Measurements from ENCODE around the gene TEX12.
"Not testable (repeated sequence)": the region's sequence is repeated elsewhere in the genome, so short reads cannot be mapped to it uniquely, and the experiment has no call there.

TEX12 gene

GRCh38 chr11:112182867-112183266 lies 15.7 kb downstream of the TEX12 start:
- Histone ChIP-seq H3K9ac (ENCODE audit: low read length) (no peak overlapping the region), H3K9me2 (ENCODE audit: low read depth, low read length) (no peaks in the 10 kb centered on the region), H3K4me3 (ENCODE audit: low read depth, low read length, poor library complexity, severe bottlenecking) (no peak overlapping the region)

DNA sequence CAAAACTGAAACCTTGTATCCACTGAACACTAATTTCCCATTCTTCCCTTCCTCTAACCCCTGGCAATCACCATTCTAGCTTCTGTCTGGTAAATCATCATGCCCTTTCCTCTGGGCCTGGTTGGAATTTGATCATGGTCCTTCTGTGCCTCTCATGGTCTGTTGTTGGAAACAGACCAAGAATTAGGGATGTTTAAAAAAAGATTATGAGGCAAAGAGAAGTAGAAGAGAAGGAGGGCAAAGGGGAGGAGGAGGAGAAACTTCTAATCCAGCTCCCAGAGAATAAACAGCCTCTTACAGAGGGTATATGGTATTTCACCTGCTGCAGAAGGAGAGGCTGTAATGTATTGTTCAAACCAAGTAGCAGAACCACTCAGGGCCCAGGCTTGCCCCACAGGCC lies 18.7 kb downstream of the TEX12 start:
- H3K27me3 ChIP-seq (ENCODE audit: insufficient read depth, low read length), result peaks cover 3% of the 10 kb centered on the region; the same call in 1 of the 2 replicates

More at GRCh38 chr11:112182867-112183266, 15.7 kb downstream of the TEX12 start:
- no peaks in the 10 kb centered on the region for H3F3A ChIP-seq (ENCODE audit: insufficient read depth, low read length)
- H4K20me1 ChIP-seq (ENCODE audit: insufficient read depth, low read length), result no peaks in the 10 kb centered on the region
- no peak overlapping the region for H3K4me2 ChIP-seq (ENCODE audit: low read length)
- no peaks in the 10 kb centered on the region for H3K79me2 ChIP-seq (ENCODE audit: insufficient read depth, low read length)
- H2AFZ ChIP-seq (ENCODE audit: low read length), result no peak overlapping the region
- no peak overlapping the region for H3K27ac ChIP-seq (ENCODE audit: low read depth, low read length, poor library complexity, severe bottlenecking)
- H3K4me1 ChIP-seq (ENCODE audit: insufficient read depth, low read length, severe bottlenecking), result no peaks in the 10 kb centered on the region
- peaks cover 3% of the 10 kb centered on the region; the same call in 1 of the 2 replicates for H3K27me3 ChIP-seq (ENCODE audit: insufficient read depth, low read length)
- no peaks in the 10 kb centered on the region for H3K36me3 ChIP-seq (ENCODE audit: insufficient read depth, low read length)
- no peaks in the 10 kb centered on the region for H3K9me3 ChIP-seq (ENCODE audit: low read length)
- TF ChIP-seq CTCF (IDR thresholded peaks at IDR 0.05; ENCODE audit: low read length) (no peak), EZH2 (IDR thresholded peaks at IDR 0.05; ENCODE audit: borderline replicate concordance, low read length) (no peak)

GRCh38 chr11:112186304-112186703 lies 19.1 kb downstream of the TEX12 start:
- Histone ChIP-seq H3K27ac (ENCODE audit: low read depth, low read length, poor library complexity, severe bottlenecking) (no peak overlapping the region), H3K4me3 (ENCODE audit: low read depth, low read length, poor library complexity, severe bottlenecking) (no peak overlapping the region), H3K9me3 (ENCODE audit: low read length) (no peaks in the 10 kb centered on the region), H2AFZ (ENCODE audit: low read length) (no peak overlapping the region), H3K9me2 (ENCODE audit: low read depth, low read length) (no peaks in the 10 kb centered on the region), H3K4me2 (ENCODE audit: low read length) (no peak overlapping the region), H3K79me2 (ENCODE audit: insufficient read depth, low read length) (no peaks in the 10 kb centered on the region), H3K9ac (ENCODE audit: low read length) (no peak overlapping the region), H3K27me3 (ENCODE audit: insufficient read depth, low read length) (peaks cover 3% of the 10 kb centered on the region; the same call in 1 of the 2 replicates), H3K36me3 (ENCODE audit: insufficient read depth, low read length) (no peaks in the 10 kb centered on the region), H4K20me1 (ENCODE audit: insufficient read depth, low read length) (no peaks in the 10 kb centered on the region), H3K4me1 (ENCODE audit: insufficient read depth, low read length, severe bottlenecking) (no peaks in the 10 kb centered on the region), H3F3A (ENCODE audit: insufficient read depth, low read length) (no peaks in the 10 kb centered on the region)
- TF ChIP-seq CTCF (IDR thresholded peaks at IDR 0.05; ENCODE audit: low read length), result no peak
- no peak for TF ChIP-seq EZH2 (IDR thresholded peaks at IDR 0.05; ENCODE audit: borderline replicate concordance, low read length)

More for the DNA sequence above, 18.7 kb downstream of the TEX12 start:
- no peaks in the 10 kb centered on the region for H4K20me1 ChIP-seq (ENCODE audit: insufficient read depth, low read length)
- H3K9ac ChIP-seq (ENCODE audit: low read length), result no peak overlapping the region
- no peaks in the 10 kb centered on the region for H3K79me2 ChIP-seq (ENCODE audit: insufficient read depth, low read length)
- no peaks in the 10 kb centered on the region for H3K36me3 ChIP-seq (ENCODE audit: insufficient read depth, low read length)
- H3K27ac ChIP-seq (ENCODE audit: low read depth, low read length, poor library complexity, severe bottlenecking), result no peak overlapping the region
- no peak overlapping the region for H3K4me3 ChIP-seq (ENCODE audit: low read depth, low read length, poor library complexity, severe bottlenecking)
- no peak overlapping the region for H2AFZ ChIP-seq (ENCODE audit: low read length)
- no peaks in the 10 kb centered on the region for H3K9me2 ChIP-seq (ENCODE audit: low read depth, low read length)
- no peaks in the 10 kb centered on the region for H3K4me1 ChIP-seq (ENCODE audit: insufficient read depth, low read length, severe bottlenecking)
- no peak for TF ChIP-seq EZH2 (IDR thresholded peaks at IDR 0.05; ENCODE audit: borderline replicate concordance, low read length)
- no peaks in the 10 kb centered on the region for H3F3A ChIP-seq (ENCODE audit: insufficient read depth, low read length)
- H3K9me3 ChIP-seq (ENCODE audit: low read length), result no peaks in the 10 kb centered on the region
- H3K4me2 ChIP-seq (ENCODE audit: low read length), result no peak overlapping the region

- not testable (repeated sequence) for H3K27me3 ChIP-seq (ENCODE audit: insufficient read depth, low read length); H3K27ac ChIP-seq (ENCODE audit: low read depth, low read length, poor library complexity, severe bottlenecking); H3K9ac ChIP-seq (ENCODE audit: low read length); H3F3A ChIP-seq (ENCODE audit: insufficient read depth, low read length); H3K9me2 ChIP-seq (ENCODE audit: low read depth, low read length); H2AFZ ChIP-seq (ENCODE audit: low read length); H3K4me2 ChIP-seq (ENCODE audit: low read length); H4K20me1 ChIP-seq (ENCODE audit: insufficient read depth, low read length); H3K4me1 ChIP-seq (ENCODE audit: insufficient read depth, low read length, severe bottlenecking); H3K4me3 ChIP-seq (ENCODE audit: low read depth, low read length, poor library complexity, severe bottlenecking); H3K79me2 ChIP-seq (ENCODE audit: insufficient read depth, low read length); H3K36me3 ChIP-seq (ENCODE audit: insufficient read depth, low read length); H3K9me3 ChIP-seq (ENCODE audit: low read length)
Observed at GRCh38 chr11:112195113-112195512, 27.9 kb downstream of the TEX12 start.

Measured in OCI-LY1 (cell line).